Mesendoderm (in vitro differentiated cells): ENCODE results near the gene PDE4D.

Experiments used
- DNase-seq: peaks from one replicate; pipeline ENCODE4 v3.0.0; 2013
- H2AK5ac ChIP-seq: 2 replicates; pipeline ENCODE4 v1.6.1; 2013; ENCODE audit warnings: low read length, inconsistent platforms
- H2BK120ac ChIP-seq: 2 replicates; pipeline ENCODE4 v1.6.1; 2013; ENCODE audit warnings: low read depth, mild to moderate bottlenecking, low read length, moderate library complexity, mixed read lengths
- H2BK15ac ChIP-seq: replicated peaks from 2 replicates; pipeline ENCODE4 v1.6.1; 2013; ENCODE audit warnings: low read depth, mild to moderate bottlenecking, moderate library complexity
- H2BK5ac ChIP-seq: 2 replicates; pipeline ENCODE4 v1.6.1; 2013; ENCODE audit warnings: low read length, inconsistent platforms
- H3K18ac ChIP-seq: 2 replicates; pipeline ENCODE4 v1.6.1; 2013; ENCODE audit warnings: mild to moderate bottlenecking, low read length, mixed read lengths
- H3K23ac ChIP-seq: one replicate; pipeline ENCODE4 v1.6.1; 2013; ENCODE audit warnings: low read length
- H3K27ac ChIP-seq: 2 replicates; pipeline ENCODE4 v1.5.1; 2013; ENCODE audit warnings: low read depth, mild to moderate bottlenecking, inconsistent platforms, low read length, moderate library complexity
- H3K27me3 ChIP-seq: 2 replicates; pipeline ENCODE4 v1.6.1; 2013; ENCODE audit warnings: low read length, control low read depth, mild to moderate bottlenecking, inconsistent platforms; ENCODE audit not compliant: insufficient read depth, poor library complexity
- H3K36me3 ChIP-seq: 2 replicates; pipeline ENCODE4 v1.6.1; 2013; ENCODE audit warnings: low read length, inconsistent platforms; ENCODE audit not compliant: control insufficient read depth, insufficient read depth
- H3K4ac ChIP-seq: one replicate; pipeline ENCODE4 v1.6.1; 2013; ENCODE audit warnings: low read depth, mild to moderate bottlenecking, low read length, moderate library complexity
- H3K4me1 ChIP-seq: 2 replicates; pipeline ENCODE4 v1.6.1; 2013; ENCODE audit warnings: low read depth, low read length, inconsistent platforms; ENCODE audit not compliant: control insufficient read depth
- H3K4me2 ChIP-seq: 2 replicates; pipeline ENCODE4 v1.6.1; 2013; ENCODE audit warnings: low read length
- H3K4me3 ChIP-seq: 2 replicates; pipeline ENCODE4 v1.5.1; 2013; ENCODE audit warnings: mild to moderate bottlenecking, low read length
- H3K56ac ChIP-seq: one replicate; pipeline ENCODE4 v1.6.1; 2013; ENCODE audit warnings: low read length
- H3K79me1 ChIP-seq: 2 replicates; pipeline ENCODE4 v1.6.1; 2013; ENCODE audit warnings: low read length, inconsistent platforms
- H3K79me2 ChIP-seq: 2 replicates; pipeline ENCODE4 v1.6.1; 2013; ENCODE audit warnings: mild to moderate bottlenecking, low read length; ENCODE audit not compliant: control insufficient read depth, insufficient read depth
- H3K9ac ChIP-seq: 2 replicates; pipeline ENCODE4 v1.6.1; 2013; ENCODE audit warnings: low read length, inconsistent platforms
- H4K5ac ChIP-seq: one replicate; pipeline ENCODE4 v1.6.1; 2013; ENCODE audit warnings: low read length
- H4K8ac ChIP-seq: one replicate; pipeline ENCODE4 v1.6.1; 2013; ENCODE audit warnings: low read depth, mild to moderate bottlenecking, control low read depth, low read length, moderate library complexity
- WGBS: extraction: QIAGEN DNeasy Blood & Tissue Kit; methylation state at CpG from one replicate; pipeline ENCODE4 v1.1.7; 2013; ENCODE audit warnings: low lambda C conversion rate, missing lambda C conversion rate; ENCODE audit not compliant: insufficient coverage; ENCODE audit errors: extremely low coverage; 5-methylcytosine and 5-hydroxymethylcytosine counted together

PDE4D gene

GRCh38 chr5:59583810-59584562 is 309.5 kb downstream of the PDE4D start:
- Histone ChIP-seq H4K5ac (no peak overlapping the region), H2BK120ac (no peak overlapping the region), H3K23ac (no peak overlapping the region), H3K9ac (no peak overlapping the region), H3K4ac (no peak overlapping the region), H3K79me1 (no peaks in the 10 kb centered on the region), H3K4me3 (no peak overlapping the region), H3K56ac (no peak overlapping the region), H2AK5ac (no peak overlapping the region), H3K27ac (no peak overlapping the region), H2BK15ac (peak overlapping the region; percentile 4), H3K18ac (no peak overlapping the region), H3K4me2 (no peak overlapping the region), H3K36me3 (no peaks in the 10 kb centered on the region), H3K27me3 (no peaks in the 10 kb centered on the region), H2BK5ac (no peak overlapping the region), H4K8ac (no peak overlapping the region), H3K79me2 (no peaks in the 10 kb centered on the region), H3K4me1 (peaks cover 7% of the 10 kb centered on the region)
- DNase-seq: no peak
- WGBS: no CpG with 5 or more reads among the region's 8 CpGs

GRCh38 chr5:59583151-59583809 is 310.2 kb downstream of the PDE4D start:
- Histone ChIP-seq H3K4me1 (peaks cover 11% of the 10 kb centered on the region), H3K79me1 (no peaks in the 10 kb centered on the region), H3K4me2 (no peak overlapping the region), H4K5ac (no peak overlapping the region), H3K18ac (peak overlapping the region; percentile 80), H2BK15ac (no peak overlapping the region), H2BK5ac (no peak overlapping the region), H3K4me3 (no peak overlapping the region), H4K8ac (no peak overlapping the region), H3K4ac (no peak overlapping the region), H3K27ac (no peak overlapping the region), H3K9ac (no peak overlapping the region), H3K27me3 (no peaks in the 10 kb centered on the region), H3K36me3 (no peaks in the 10 kb centered on the region), H3K56ac (no peak overlapping the region), H2BK120ac (no peak overlapping the region), H2AK5ac (no peak overlapping the region), H3K79me2 (no peaks in the 10 kb centered on the region), H3K23ac (no peak overlapping the region)
- DNase-seq: no peak
- no CpG with 5 or more reads among the region's 2 CpGs for WGBS

GRCh38 chr5:59582746-59583145 is 310.8 kb downstream of the PDE4D start:
- Histone ChIP-seq H4K5ac (no peak overlapping the region), H3K4me2 (no peak overlapping the region), H3K4me1 (peaks cover 7% of the 10 kb centered on the region), H3K18ac (no peak overlapping the region), H2BK15ac (no peak overlapping the region), H3K79me2 (no peaks in the 10 kb centered on the region), H3K9ac (no peak overlapping the region), H3K4me3 (no peak overlapping the region), H4K8ac (no peak overlapping the region), H3K36me3 (no peaks in the 10 kb centered on the region), H2BK5ac (no peak overlapping the region), H3K56ac (no peak overlapping the region), H2AK5ac (no peak overlapping the region), H3K27me3 (no peaks in the 10 kb centered on the region), H3K79me1 (no peaks in the 10 kb centered on the region), H3K4ac (no peak overlapping the region), H2BK120ac (peak overlapping the region; percentile 54), H3K23ac (no peak overlapping the region), H3K27ac (no peak overlapping the region)
- no peak for DNase-seq

DNA sequence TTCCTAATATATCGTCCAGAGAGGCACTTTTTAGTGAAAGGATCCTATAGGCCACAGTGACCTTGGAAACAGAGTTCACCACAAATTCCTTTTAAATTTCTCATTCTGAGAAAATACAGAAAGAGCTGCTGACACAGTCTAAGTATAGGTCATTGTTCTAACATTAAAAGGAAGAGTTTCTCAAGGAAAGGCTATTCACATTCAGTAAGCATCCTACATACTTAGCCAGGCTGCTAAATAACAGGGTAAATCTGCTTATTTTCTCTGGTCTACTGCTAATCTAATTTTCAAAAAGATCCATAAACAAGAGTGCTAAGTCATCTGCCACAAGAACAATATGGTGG is 313.7 kb downstream of the PDE4D start:
- no peak overlapping the region for H4K8ac ChIP-seq
- no peak overlapping the region for H2BK120ac ChIP-seq
- no peak overlapping the region for H3K23ac ChIP-seq
- no peak overlapping the region for H3K9ac ChIP-seq
- H2BK15ac ChIP-seq: no peak overlapping the region
- H3K4me2 ChIP-seq: no peak overlapping the region
- no peak overlapping the region for H3K56ac ChIP-seq
- H3K18ac ChIP-seq: no peak overlapping the region
- H3K4ac ChIP-seq: no peak overlapping the region
- no peak for DNase-seq
- H2AK5ac ChIP-seq: no peak overlapping the region
- no peak overlapping the region for H4K5ac ChIP-seq
- H3K36me3 ChIP-seq: no peaks in the 10 kb centered on the region
- H2BK5ac ChIP-seq: no peak overlapping the region
- no peaks in the 10 kb centered on the region for H3K79me1 ChIP-seq
- H3K4me3 ChIP-seq: no peak overlapping the region
- no peaks in the 10 kb centered on the region for H3K79me2 ChIP-seq
- H3K4me1 ChIP-seq: peaks cover 4% of the 10 kb centered on the region
- WGBS: no CpG with 5 or more reads among the region's 1 CpG
- H3K27ac ChIP-seq: no peak overlapping the region
- no peaks in the 10 kb centered on the region for H3K27me3 ChIP-seq

- Histone ChIP-seq H3K23ac (no peak overlapping the region), H3K4me3 (no peak overlapping the region), H2AK5ac (no peak overlapping the region), H3K36me3 (no peaks in the 10 kb centered on the region), H3K79me2 (no peaks in the 10 kb centered on the region), H3K4me1 (peaks cover 4% of the 10 kb centered on the region), H4K8ac (no peak overlapping the region), H3K18ac (no peak overlapping the region), H2BK120ac (no peak overlapping the region), H3K27ac (no peak overlapping the region), H3K27me3 (no peaks in the 10 kb centered on the region), H3K56ac (no peak overlapping the region), H2BK15ac (no peak overlapping the region), H3K79me1 (no peaks in the 10 kb centered on the region), H3K4ac (no peak overlapping the region), H3K9ac (no peak overlapping the region), H3K4me2 (no peak overlapping the region), H4K5ac (no peak overlapping the region), H2BK5ac (no peak overlapping the region)
- no CpG with 5 or more reads among the region's 2 CpGs for WGBS
- DNase-seq: no peak
Observed at GRCh38 chr5:59579101-59579823, 314.3 kb downstream of the PDE4D start.
